ENCODE measurements around the gene RHNO1.

The RHNO1 gene

GRCh38 chr12:2877047-2877952 is at the start of gene RHNO1, which contains the start of gene FOXM1:
RHNO1 (plus strand) TSS chr12:2877223; CDS start chr12:2885367, 8,144 bp downstream.
FOXM1 (minus strand) TSS chr12:2877174; CDS start chr12:2874478, 2,696 bp downstream.
- DNase-seq, result peak; percentile 98

- no peak for DNase-seq
Measured at GRCh38 chr12:2829275-2829674, 47.7 kb upstream of the RHNO1 start.

GRCh38 chr12:2832550-2833127 is 44.4 kb upstream of the RHNO1 start:
- no peak for DNase-seq

GRCh38 chr12:2833327-2833726 is 43.7 kb upstream of the RHNO1 start:
- no peak for DNase-seq

- no peak for DNase-seq
Measured at GRCh38 chr12:2833810-2834209, 43.2 kb upstream of the RHNO1 start.

- peak; percentile 50 for DNase-seq
Measured at GRCh38 chr12:2834581-2835491, 42.2 kb upstream of the RHNO1 start, which contains the start of gene NRIP2. NRIP2 (minus strand) TSS chr12:2835035; CDS start chr12:2834983, 52 bp downstream.

- no peak for DNase-seq
Measured at GRCh38 chr12:2835691-2836403, 41.2 kb upstream of the RHNO1 start.

- no peak for DNase-seq
Measured at GRCh38 chr12:2836574-2836973, 40.4 kb upstream of the RHNO1 start.

GRCh38 chr12:2841056-2841650 is 35.9 kb upstream of the RHNO1 start:
- DNase-seq, result no peak

GRCh38 chr12:2842948-2843347 is 34.1 kb upstream of the RHNO1 start:
- no peak for DNase-seq

- peak; percentile 33 for DNase-seq
Measured at GRCh38 chr12:2844786-2845185, 32.2 kb upstream of the RHNO1 start.

GRCh38 chr12:2845280-2845679 is 31.7 kb upstream of the RHNO1 start:
- no peak for DNase-seq

- DNase-seq, result no peak
Measured at GRCh38 chr12:2851931-2852330, 25.1 kb upstream of the RHNO1 start.

GRCh38 chr12:2853626-2854025 is 23.4 kb upstream of the RHNO1 start:
- peak; percentile 94 for DNase-seq

- peak; percentile 88 for DNase-seq
Measured at GRCh38 chr12:2854669-2855453, 22.2 kb upstream of the RHNO1 start.

GRCh38 chr12:2855546-2855945 is 21.5 kb upstream of the RHNO1 start:
- DNase-seq, result no peak

GRCh38 chr12:2856051-2856450 is 21.0 kb upstream of the RHNO1 start:
- peak; percentile 89 for DNase-seq

GRCh38 chr12:2857021-2857431 is 20.0 kb upstream of the RHNO1 start, which contains the start of gene TEX52:
TEX52 (minus strand) TSS chr12:2857039; CDS start chr12:2857026, 13 bp downstream.
- peak; percentile 99 for DNase-seq

GRCh38 chr12:2857576-2857975 is 19.4 kb upstream of the RHNO1 start:
- DNase-seq, result no peak

GRCh38 chr12:2858334-2858733 is 18.7 kb upstream of the RHNO1 start:
- DNase-seq, result no peak

GRCh38 chr12:2858944-2859421 is 18.0 kb upstream of the RHNO1 start:
- DNase-seq, result no peak
